ENCODE results near the gene ALAS1. TPM values are rescaled to one million over a fixed set of nuclear protein-coding genes. Genes with fewer than 3 reads are reported as not detected.

The ALAS1 gene
- total and polyA plus RNA-seq, 9 of the 15 experiments (the other 6 are each of a cell fraction or from before 2014, with no cell fraction given) = 21.4 to 49.5 (median 34.4) TPM

- TF ChIP-seq MGA (IDR thresholded peaks at IDR 0.05) (no peak), ZNF507 (tag; conservative IDR thresholded peaks at IDR 0.05) (no peak), ARID2 (IDR thresholded peaks at IDR 0.05) (no peak), SUPT5H (IDR thresholded peaks at IDR 0.05) (no peak)
Observed at GRCh38 chr3:52193065-52193464, 4.9 kb upstream of the ALAS1 start (continued).

Measured in K562 (cell line).